T1000 (cell line): Measurements from ENCODE around the gene UBIAD1.
"Not testable (repeated sequence)": the region's sequence is repeated elsewhere in the genome, so short reads cannot be mapped to it uniquely, and the experiment has no call there.

Source experiments
- DNase-seq: peaks from one replicate; lab custom pipeline; 2025; ENCODE audit warnings: mixed read lengths; lab: John Stamatoyannopoulos, UW

Gene UBIAD1, protein sequence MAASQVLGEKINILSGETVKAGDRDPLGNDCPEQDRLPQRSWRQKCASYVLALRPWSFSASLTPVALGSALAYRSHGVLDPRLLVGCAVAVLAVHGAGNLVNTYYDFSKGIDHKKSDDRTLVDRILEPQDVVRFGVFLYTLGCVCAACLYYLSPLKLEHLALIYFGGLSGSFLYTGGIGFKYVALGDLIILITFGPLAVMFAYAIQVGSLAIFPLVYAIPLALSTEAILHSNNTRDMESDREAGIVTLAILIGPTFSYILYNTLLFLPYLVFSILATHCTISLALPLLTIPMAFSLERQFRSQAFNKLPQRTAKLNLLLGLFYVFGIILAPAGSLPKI

DNA sequence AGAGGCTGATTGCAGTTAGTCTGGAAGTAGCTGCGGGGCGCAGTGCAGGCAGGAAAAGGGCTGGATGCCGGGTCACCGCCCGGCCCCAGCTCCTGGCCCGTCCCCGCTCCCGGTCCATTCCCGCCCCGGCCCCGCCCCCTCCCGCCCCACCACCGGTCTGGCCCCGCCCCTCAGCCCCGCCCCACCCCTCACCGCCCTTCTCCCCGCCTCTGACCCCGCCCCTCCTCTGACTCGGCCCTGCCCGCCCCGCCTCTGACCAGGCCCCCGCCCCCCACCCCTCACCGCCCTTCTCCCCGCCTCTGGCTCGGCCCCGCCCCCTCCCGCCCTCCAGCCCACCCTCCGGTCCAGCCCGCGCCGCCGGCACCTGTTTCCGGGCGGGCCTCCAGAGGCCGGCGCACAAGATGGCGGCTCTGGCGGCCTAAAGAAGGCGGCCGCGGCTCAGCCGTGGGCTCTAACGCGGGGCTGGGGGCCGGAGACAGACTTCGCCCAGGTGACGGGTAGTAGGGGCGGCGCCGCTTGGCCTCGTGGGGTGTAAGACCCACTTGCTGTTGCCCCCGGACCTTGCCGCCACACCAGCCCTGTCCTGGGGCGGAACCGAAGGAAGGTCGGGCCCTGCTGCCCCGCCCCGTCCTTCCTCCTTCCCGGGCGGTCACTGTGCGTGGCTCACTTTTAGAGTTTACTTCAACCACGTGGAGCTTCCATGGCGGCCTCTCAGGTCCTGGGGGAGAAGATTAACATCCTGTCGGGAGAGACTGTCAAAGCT, at the start of gene UBIAD1:
UBIAD1 (plus strand) TSS at position 367 of the 763 bp plus-strand sequence; CDS start at position 701, 334 bp downstream.
- peak; percentile 84 for DNase-seq

DNA sequence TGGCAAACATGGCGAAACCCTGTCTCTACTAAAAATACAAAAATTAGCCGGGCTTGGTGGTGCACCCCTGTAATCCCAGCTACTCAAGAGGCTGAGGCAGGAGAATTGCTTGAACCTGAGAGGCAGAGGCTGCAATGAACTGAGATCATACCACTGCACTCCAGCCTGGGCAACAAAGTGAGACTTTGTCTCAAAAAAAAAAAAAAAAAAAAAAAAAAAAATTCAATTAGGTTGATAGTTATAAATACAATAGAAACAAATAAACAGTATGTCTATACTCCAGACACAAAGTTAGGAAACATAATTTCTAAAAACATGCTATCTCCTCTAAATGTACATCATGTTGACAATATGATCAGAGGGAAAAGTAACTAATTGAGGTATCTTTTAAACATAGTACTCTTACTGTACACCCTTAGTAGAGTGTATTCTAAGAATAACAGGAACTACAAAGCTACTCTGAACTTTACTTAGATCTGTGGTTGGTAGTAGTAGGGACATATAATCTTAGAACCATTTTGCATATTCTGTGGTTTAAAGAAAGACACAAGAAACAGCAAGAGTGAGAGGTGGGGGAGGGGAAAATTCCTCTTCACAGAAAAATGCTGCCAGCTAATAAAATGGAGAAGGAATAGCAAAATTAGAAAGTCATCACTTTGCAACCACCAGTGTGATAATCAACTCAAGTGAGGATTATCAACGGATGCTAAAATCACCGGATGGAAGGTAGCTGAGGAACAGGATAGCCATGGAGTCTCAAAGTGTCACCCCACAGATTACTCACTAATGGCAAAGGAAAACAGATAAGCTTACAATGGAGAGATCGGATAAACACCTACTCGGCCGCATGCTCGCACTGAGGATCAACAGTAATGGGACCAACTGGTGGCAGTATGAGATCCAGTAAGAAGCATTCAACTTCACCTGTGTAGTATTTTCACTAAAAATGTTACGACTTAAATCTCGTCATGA, 45.6 kb upstream of the UBIAD1 start:
- DNase-seq = no peak

DNA sequence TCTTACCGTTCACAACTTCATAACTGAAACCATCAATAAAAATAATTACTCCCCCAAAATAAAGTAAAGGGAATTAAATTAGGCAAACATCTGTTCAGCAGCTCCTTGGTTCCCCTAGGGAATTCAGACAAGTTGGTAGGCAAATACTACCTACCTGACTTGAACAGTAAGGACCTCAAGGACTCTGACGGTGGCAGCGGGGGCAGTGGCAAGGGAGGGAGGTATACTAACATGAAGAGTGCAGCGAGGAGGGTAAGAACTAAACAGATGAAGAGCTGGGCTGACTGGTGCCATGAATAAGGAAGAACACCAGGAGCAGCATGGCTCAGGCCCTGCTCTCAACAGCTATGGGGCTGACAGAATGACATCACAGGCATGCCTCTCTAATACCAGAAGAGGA, 43.8 kb upstream of the UBIAD1 start:
- no peak for DNase-seq

DNA sequence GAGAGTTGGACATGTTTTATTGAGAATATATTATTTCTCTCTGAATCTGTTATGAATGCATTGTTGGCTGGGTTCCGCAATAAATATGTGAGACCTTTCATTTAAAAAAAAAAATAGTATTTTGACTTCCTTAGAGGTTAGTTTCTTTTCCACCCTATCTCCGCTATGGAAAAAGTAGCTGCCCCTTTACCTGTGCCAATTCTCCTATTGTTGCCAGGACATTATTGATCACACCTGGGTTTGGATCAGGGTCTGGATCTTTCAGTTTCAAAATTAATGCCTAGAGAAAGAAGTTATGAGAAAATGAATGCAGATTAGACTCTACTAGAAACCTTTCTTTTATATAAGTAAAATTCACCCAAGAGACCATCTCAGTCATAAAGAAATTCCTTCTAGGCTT, 39.8 kb upstream of the UBIAD1 start:
- DNase-seq = no peak

DNA sequence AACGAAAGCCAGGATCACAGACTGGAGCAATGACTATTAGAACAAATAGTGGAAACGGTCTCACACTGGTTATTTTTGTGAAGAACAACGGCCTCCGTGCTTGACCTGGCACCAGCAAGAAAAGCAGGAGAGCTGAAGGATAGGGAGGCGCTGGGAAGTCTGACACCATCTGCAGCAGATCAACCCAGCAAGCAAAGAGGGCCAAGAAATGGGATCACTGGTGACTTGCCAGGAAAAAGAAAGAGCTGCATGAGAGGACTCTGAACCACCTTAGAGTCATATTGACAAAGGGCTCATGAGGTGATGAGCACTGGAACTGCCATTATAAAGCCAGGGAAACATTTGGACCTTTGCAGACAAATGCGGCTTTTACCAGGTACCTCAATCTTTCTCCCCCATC, 35.6 kb upstream of the UBIAD1 start:
- no peak for DNase-seq

DNA sequence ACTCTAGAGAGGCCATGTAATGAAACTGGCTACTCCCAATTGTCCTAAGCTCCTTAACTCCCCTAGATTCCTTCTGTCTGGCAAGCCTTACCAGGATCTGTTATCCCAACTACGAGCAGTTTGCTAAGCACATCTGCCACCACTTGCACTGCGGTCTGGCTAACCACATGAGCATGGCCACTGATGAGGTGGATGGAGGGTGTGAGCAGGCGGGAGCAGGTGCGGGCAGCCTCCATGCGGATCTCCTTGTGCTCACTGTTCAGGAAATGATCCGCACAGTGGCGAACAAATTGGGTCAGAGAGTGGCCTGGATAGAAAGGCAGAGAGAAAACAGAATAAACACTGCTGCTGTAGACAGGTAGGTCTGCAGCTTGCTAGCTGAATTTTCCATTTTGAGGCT, 34.7 kb upstream of the UBIAD1 start:
- DNase-seq = no peak

DNA sequence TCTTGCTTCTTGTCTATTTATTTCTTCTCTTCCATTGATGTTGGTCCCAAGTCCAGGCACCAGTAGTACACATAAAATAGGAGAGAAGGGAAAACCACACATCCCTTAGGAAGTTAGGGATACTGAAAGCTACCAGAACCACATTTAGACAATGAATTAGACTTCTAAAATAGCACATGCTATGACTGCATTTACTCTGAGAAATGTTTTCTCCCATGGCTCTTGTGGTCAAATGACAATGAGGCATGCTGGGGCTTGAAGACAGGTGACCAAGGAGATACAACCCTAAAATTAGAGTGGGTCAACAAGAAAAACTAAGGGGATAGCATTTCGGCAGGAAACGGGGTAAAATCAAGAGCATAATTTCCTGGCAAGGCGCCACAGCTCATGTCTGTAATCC, 27.8 kb upstream of the UBIAD1 start:
- no peak for DNase-seq

DNA sequence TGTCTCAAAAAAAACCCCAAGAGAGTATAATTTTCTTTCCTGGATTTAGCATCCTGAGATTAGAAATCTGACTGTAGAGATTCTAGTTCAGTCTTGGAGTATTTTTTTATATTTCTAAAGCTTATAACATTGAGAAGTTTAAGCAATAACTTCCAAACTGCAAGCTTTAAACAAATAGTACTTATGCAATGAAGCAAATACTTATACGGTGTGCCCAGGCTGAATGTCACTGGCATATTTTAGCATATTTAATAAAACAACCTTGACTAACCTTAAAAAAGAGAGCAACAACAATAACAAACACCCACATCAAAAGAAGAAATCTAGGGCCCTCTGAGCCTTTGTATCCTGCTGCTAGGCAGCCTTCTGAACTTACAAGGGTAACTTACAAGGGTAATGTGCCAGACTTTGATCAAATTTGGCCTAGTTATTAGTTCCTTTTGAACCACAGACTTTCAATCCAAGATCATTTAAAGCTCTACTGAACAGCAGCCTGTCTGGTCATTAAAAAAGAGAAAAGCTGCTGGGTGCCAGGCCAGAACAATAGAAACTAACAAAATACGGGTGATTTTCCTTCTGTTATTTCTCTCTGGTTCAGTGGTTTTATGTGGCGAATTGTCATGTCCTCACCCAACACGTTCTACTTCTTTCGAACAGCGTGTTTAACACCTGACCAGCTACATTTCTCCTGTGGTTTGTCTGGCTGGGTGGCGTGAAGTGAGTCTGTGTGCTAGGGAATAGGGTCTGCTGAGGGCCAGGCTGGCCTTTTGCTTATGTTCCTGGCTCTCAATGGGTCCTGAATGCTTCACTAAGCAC, 26.9 kb upstream of the UBIAD1 start:
- no peak for DNase-seq

DNA sequence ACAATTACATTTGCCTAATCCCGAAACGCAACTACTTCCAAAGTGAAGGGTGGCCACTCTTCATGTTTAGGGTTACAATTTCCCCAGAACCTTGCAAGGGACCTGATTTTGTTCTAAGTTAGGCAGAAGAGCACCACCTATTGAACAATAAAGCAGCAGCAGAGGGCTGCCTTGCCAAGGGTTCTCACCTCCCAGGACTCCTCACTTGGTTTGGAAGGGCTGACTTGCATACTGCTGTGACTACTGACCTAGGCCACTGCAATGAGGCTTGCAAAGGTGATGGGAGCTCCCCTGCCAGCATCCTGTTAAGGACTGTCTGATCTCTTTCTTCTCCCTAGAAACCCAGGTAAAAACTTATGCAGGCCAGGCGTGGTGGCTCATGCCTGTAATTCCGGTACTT, 24.8 kb upstream of the UBIAD1 start:
- DNase-seq = no peak

DNA sequence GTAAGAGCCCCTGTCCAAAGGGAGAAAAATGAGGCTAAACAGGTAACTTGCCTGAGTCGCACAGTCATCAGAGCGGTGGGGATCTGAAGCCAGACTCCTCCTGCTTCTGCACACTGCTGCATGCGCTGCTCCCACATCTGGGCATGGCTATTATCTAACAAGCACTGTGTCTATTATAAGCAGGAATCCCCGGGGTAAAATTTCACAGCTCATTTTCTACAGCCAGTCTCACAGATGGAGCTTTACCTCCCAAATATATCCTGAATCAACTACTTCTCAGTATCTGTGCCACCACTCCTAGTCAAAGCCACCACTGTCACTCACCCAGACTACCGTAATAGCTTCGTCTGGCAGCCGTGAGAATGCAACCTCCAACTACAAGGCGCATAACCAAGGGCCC, 20.5 kb upstream of the UBIAD1 start:
- no peak for DNase-seq

DNA sequence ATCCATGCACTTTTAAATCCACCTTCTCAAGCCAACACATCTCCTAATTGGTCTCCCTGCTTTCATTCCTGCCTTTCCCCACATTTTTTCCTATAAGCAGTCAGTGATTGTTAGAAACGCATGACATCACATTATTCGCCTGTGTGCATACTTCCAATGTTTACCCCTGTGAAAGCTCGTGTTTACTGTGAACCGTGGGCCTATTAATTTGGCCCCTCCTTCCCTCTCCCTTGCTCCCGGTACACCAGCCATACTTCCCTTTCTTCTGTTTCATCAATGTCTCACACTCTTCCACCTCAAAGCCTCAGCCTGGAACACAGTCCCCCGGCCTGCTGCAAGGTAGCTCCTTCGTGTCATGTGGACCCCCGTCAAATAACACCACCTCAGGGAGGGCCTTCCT, 19.8 kb upstream of the UBIAD1 start:
- no peak for DNase-seq

DNA sequence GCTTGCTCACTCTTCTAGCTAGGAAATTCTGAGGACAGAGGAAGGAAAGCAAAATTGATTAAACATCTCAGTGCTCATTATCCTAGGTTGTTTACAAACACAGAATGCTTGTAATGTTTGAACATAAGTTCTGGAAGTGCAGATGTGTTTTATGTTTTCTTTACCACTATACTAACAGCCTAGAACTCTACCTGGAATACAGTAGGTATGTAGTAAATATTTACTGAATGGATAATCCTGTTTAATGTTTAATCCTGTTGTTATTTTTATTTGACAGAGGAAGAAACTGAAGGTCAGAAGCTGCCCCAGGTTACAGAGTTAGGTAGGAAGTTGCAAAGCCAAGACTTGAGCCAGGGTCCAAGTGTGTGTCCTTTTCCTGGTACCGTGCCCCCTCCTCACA, 16.7 kb upstream of the UBIAD1 start:
- no peak for DNase-seq

DNA sequence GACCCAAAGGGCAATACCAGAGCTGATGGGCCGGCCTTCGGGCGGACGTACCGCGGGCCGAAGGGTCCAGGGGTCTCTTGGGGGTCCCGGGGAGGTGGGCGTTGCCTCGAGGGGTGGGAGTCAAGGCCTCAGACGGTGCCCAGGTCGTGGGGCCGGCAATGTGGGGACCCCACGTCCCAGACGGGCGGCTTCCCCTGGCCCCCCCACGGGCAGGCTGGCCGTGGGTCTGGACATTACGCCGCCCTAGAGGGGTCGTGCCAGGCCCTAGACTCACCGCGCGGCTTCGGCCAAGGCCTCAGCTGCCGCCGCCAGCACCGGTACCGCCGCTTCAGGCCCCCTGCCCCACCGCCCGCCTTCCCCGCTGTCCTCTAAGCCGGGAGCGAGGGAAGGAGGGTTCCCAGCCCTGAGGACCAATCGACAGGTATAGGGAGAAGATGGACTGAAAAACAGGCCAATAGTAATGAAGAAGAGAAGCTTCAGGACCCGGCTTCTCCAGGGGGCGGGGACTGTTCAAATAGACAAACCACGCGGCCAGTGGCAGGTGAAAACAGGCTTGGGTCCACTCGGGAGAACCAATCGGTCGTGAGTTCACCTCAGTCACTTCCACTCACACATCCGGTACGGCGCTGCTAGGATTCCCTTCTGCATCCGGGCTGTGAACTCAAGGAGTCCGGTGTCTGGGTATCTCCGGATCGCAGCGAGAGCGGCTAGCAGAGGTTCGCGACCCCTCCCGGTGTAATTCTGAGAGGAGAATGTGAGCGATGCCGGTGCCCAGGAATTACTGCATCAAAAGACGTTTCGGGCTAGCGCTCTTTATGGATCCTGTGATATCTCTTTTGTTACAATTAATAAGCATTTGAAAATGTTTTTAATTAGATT, 10.6 kb upstream of the UBIAD1 start, which contains the start of gene MTOR:
MTOR (minus strand) TSS at position 381 of the 879 bp plus-strand sequence. CDS start 3,142 bp downstream, outside the sequence.
- DNase-seq = peak; percentile 99

DNA sequence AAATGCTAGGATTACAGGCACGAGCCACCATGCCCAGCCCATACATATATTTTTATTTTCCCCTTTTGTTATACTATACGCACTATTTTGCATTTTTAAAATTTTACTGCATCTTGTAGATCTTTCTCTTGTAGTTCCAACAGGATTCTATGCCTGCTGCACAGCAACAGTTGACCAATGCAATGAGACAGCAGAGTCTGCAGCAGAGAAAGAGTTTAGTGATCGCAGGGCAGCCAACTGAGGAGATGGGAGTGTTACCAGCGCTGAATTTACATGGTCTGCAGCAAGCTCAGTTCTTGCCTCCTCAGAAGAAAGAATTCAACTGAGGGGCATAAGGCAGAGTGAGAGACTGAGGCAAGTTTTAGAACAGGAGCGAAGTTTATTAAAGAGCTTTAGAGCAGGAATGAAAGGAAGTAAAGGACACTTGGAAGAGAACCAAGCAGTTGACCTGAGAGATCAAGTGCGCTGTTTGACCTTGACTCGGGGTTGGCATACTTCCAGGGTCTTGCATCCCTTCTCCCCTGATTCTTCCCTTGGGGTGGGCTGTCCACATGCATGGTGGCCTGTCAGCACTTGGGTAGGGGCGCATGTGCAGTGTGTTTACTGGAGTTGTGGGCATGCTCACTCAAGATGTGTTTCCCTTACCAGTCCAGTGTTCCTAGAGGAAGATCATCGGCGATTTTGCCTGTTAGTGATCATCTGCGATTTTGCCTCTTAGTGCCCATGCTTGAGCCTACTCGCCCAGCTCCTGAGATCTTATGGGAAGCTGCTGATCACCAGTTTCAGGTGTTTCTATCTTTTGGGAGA, 6.5 kb upstream of the UBIAD1 start:
- no peak for DNase-seq

DNA sequence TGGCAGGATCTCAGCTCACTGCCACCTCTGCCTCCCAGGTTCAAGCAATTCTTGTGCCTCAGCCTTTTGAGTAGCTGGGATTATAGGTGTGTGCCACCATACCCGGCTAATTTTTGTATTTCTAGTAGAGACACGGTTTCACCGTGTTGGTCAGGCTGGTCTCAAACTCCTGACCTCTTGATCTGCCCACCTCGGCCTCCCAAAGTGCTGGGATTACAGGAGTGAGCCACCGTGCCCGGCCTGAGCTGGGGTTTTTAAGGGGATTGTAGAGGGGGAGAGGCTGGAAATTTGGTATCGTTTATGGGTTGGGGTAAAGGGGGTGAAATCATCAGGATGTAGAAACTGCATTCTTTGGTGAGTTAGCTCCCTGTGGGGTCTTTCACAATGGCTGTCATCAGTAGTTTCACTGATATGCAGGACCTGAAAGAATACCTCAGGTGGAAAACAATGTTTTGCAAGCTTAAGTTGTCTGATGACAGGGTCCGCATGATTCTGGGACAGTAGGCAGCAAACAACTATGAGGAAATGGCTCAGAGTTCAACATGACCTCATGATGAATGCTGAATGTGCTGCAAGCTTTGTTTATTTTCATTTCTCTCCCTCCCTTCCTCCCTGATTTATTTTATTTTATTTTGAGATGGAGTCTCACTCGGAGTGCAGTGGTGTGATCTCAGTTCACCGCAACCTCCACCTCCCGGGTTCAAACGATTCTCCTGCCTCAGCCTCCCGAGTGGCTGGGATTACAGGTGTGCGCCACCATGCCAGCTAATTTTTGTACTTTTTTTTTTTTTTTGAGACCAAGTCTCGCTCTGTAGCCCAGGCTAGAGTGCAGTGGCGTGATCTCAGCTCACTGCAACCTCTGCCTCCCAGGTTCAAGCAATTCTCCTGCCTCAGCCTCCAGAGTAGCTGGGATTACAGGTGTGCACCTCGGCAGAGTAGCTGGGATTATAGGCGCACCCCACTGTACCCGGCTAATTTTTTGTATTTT, 5.4 kb upstream of the UBIAD1 start:
- not testable (repeated sequence) for DNase-seq

DNA sequence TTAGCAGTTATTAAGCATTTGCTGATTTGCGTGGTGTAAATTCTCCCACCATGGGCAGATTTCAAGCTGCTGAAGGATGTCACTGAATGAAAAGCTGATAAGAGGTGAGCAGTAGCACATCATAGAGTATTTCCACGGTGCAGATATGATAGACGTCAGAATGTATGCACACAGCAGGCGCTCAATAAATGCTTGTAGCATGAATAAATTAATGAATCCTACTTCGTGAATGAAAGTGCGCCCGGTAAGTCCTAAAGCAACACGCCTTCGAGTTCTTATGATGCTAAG, 510 bp upstream of the UBIAD1 start:
- DNase-seq = no peak

DNA sequence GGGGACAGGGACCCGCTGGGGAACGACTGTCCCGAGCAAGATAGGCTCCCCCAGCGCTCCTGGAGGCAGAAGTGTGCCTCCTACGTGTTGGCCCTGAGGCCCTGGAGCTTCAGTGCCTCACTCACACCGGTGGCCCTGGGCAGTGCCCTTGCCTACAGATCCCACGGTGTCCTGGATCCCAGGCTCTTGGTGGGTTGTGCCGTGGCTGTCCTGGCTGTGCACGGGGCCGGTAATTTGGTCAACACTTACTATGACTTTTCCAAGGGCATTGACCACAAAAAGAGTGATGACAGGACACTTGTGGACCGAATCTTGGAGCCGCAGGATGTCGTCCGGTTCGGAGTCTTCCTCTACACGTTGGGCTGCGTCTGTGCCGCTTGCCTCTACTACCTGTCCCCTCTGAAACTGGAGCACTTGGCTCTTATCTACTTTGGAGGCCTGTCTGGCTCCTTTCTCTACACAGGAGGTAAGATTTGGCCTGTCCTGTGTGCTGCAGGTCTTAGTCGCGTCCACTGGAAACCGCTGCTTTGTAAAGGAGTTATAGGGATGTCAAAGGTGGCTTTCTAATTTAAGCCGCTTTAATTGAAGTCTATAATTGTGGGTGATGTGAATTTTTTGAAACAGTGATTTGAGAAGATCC, 717 bp downstream of the UBIAD1 start:
- DNase-seq = peak; percentile 42

DNA sequence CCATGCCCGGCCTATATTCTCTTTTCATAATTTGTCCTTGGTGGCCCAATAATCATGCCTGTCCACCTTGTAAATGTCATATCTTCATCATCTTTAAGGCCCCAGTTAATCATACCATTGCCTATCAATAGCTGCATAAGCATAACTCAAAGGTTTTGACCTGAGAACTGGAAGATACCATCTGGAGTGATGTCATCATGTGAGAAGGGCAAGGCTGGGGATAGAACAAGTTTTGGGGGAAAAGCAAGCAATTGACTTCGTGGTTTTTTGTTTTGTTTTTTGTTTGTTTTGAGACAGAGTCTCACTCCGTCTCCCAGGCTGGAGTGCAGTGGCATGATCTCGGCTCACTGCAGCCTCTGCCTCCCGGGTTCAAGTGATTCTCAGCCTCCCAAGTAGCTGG, 6.2 kb downstream of the UBIAD1 start:
- no peak for DNase-seq
